Tibial nerve (tissue), 3 donors: ENCODE measurements around the gene LST1.

Experiments used
- CTCF ChIP-seq, 5 experiments: fragments of 200-600 bp in 3 of 5; fragments of 450-650 bp in 2 of 5; sonication (generic) in 3 of 5; IDR thresholded peaks; one replicate each; pipeline ENCODE4 v1.5.1; 2016 to 2019; ENCODE audit warnings: antibody characterized with exemption in 5 of 5, mild to moderate bottlenecking in 3 of 5, moderate library complexity in 2 of 5
- POLR2A ChIP-seq, 2 donors: fragments of 450-650 bp; IDR thresholded peaks; one replicate each; pipeline ENCODE4 v1.6.1; 2017; ENCODE audit warnings: antibody characterized with exemption in 2 of 2, mild to moderate bottlenecking in 2 of 2, moderate library complexity in 2 of 2

- TF ChIP-seq CTCF (IDR thresholded peaks at IDR 0.05): no peak
- TF ChIP-seq POLR2A (IDR thresholded peaks at IDR 0.05): no peak
These were observed 5.7 kb upstream of the LST1 start for GRCh38 chr6:31580438-31580740.
